ENCODE data around the gene CDH3.
A peak's percentile ranks its signal among the peaks of the same experiment; 100 is the strongest.
"Not testable (repeated sequence)": the region's sequence is repeated elsewhere in the genome, so short reads cannot be mapped to it uniquely, and the experiment has no call there.

Gene CDH3

GRCh38 chr16:68704232-68704867 lies 59.2 kb downstream of the CDH3 start:
- peak; percentile 72 to 87 for DNase-seq
- TF ChIP-seq GATA1 (IDR thresholded peaks at IDR 0.05; ENCODE audit: low read depth, low read length): no peak
- no peak for TF ChIP-seq POLR2A (IDR thresholded peaks at IDR 0.05; ENCODE audit: low read length)

- DNase-seq: peak; percentile 28 to 30
- TF ChIP-seq POLR2A (IDR thresholded peaks at IDR 0.05; ENCODE audit: low read length) (no peak), GATA1 (IDR thresholded peaks at IDR 0.05; ENCODE audit: low read depth, low read length) (no peak)
Observed at GRCh38 chr16:68707340-68708152, 62.4 kb downstream of the CDH3 start.

DNA sequence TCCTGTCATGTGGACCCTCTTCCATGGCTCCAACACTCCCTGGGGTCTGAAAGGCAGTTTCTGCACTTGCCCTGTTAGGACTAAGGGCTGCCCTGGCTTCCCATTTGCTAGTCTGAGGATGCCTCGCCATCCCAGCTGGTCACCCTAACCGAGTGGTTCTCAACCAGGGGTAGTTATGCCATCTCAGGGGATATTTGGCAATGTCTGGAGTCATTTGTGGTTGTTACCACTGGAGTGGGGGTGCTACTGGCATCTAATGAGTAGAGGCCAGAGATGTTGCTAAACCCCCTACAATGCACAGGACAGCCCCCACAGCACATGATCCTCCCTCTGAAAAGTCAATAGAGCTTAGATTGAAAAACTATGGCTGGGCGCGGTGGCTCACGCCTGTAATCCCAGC lies 65.1 kb downstream of the CDH3 start:
- TF ChIP-seq POLR2A (IDR thresholded peaks at IDR 0.05; ENCODE audit: low read length) (no peak), GATA1 (IDR thresholded peaks at IDR 0.05; ENCODE audit: low read depth, low read length) (no peak)
- no peak for DNase-seq

DNA sequence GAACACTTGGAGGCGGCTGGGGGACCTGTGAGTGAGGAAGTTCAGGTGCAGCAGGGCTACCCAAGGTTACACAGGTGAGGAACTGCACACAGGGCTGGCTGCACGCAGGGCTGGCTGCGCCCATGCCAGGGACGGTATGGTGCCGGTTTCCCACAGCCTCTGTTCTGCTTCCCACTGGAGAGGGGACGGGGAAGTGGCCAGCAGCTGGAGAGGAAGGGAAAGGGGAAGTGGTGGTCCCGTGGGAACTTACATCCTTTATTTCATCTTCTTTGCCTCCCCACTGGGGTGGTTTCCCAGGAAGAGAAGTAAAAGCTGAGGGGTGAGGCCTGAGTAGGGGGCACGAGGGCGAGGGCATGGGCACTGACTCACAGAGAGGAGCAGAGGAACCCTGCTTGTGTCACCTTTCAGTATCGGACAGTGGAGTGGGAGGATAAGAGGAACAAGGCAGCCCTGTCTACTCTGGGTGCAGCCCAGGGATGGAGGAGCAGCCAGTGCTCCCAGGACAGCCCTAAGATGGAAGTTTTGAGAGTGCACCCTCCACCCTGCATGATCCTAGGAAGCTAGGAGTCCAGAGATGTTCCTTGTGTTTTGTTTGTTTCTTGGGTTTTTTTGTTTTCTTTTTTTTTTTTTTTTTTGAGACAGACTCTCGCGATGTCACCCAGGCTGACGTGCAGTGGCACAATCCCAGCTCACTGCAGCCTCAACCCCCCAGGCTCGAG lies 66.5 kb downstream of the CDH3 start:
- no peak for TF ChIP-seq POLR2A (IDR thresholded peaks at IDR 0.05; ENCODE audit: low read length)
- no peak for TF ChIP-seq GATA1 (IDR thresholded peaks at IDR 0.05; ENCODE audit: low read depth, low read length)
- DNase-seq: no peak

GRCh38 chr16:68713361-68713760 lies 68.3 kb downstream of the CDH3 start:
- no peak for DNase-seq
- TF ChIP-seq POLR2A (IDR thresholded peaks at IDR 0.05; ENCODE audit: low read length) (no peak), GATA1 (IDR thresholded peaks at IDR 0.05; ENCODE audit: low read depth, low read length) (no peak)

DNA sequence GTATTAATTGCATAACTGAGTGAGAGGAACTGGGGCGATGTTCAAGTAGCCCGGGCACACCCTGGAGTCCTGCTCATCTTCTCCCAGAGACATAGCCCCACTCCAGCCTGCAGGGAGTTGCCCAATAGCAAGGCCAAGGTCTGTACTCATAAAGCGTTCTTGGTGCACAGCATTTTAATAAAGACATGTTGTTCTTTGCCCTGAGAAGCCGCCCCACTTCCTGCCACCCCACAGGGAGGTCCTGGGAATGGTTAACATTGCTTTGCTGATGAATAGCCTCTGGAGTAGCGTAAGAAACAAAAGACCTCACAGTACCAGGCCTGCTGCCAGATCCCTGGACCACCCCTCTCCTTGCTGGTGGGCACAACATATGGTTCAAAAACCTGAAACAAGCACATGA lies 70.4 kb downstream of the CDH3 start:
- DNase-seq: no peak

GRCh38 chr16:68716516-68716915 lies 71.4 kb downstream of the CDH3 start:
- not testable (repeated sequence) for DNase-seq

More for the DNA sequence above, 70.4 kb downstream of the CDH3 start:
- no peak for TF ChIP-seq GATA1 (IDR thresholded peaks at IDR 0.05; ENCODE audit: low read depth, low read length)
- no peak for TF ChIP-seq POLR2A (IDR thresholded peaks at IDR 0.05; ENCODE audit: low read length)

- DNase-seq: no peak
Observed at GRCh38 chr16:68717684-68718083, 72.6 kb downstream of the CDH3 start.

DNA sequence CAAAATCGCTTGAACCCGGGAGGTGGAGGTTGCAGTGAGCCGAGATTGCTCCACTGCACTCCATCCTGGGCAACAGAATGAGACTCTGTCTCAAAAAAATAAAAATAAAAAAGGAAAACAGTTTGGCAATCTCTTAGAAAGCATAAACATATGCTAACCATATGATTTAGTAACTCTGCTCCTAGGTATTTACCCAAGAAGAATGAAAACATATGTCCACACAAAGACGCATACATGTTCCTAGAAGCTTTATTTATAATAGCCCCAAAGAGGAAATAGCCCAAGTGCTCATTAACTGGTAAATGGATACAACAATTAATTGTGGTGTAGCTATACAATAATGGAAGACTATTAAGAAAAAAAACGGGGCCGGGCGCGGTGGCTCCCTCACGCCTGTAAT lies 73.5 kb downstream of the CDH3 start:
- DNase-seq: no peak
- no peak for TF ChIP-seq GATA1 (IDR thresholded peaks at IDR 0.05; ENCODE audit: low read depth, low read length)
- no peak for TF ChIP-seq POLR2A (IDR thresholded peaks at IDR 0.05; ENCODE audit: low read length)

More at GRCh38 chr16:68717684-68718083, 72.6 kb downstream of the CDH3 start:
- TF ChIP-seq POLR2A (IDR thresholded peaks at IDR 0.05; ENCODE audit: low read length): no peak
- no peak for TF ChIP-seq GATA1 (IDR thresholded peaks at IDR 0.05; ENCODE audit: low read depth, low read length)

DNA sequence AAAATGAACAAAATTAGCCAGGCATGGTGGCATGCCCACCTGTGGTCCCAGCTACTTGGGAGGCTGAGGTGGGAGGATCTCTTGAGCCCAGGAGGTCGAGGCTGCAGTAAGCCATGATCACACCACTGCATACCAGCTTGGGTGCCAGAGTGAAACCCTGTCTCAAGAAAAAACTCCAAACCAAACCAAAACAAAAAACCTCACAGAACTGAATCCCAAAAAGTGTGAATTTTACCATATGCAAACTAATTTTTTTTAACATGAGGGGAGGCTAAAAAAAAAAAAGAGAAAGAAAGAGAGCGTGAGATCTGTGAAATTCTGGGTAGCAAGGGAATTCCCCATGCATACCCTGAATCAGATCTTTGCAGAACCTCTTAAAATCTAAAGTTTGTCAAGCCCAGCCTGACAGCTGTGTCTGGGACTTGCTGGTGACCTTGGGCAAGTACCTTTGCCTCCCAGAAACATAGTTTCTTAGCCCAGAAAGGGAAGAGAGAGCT lies 74.9 kb downstream of the CDH3 start:
- no peak for TF ChIP-seq POLR2A (IDR thresholded peaks at IDR 0.05; ENCODE audit: low read length)
- no peak for TF ChIP-seq GATA1 (IDR thresholded peaks at IDR 0.05; ENCODE audit: low read depth, low read length)
- DNase-seq: no peak

DNA sequence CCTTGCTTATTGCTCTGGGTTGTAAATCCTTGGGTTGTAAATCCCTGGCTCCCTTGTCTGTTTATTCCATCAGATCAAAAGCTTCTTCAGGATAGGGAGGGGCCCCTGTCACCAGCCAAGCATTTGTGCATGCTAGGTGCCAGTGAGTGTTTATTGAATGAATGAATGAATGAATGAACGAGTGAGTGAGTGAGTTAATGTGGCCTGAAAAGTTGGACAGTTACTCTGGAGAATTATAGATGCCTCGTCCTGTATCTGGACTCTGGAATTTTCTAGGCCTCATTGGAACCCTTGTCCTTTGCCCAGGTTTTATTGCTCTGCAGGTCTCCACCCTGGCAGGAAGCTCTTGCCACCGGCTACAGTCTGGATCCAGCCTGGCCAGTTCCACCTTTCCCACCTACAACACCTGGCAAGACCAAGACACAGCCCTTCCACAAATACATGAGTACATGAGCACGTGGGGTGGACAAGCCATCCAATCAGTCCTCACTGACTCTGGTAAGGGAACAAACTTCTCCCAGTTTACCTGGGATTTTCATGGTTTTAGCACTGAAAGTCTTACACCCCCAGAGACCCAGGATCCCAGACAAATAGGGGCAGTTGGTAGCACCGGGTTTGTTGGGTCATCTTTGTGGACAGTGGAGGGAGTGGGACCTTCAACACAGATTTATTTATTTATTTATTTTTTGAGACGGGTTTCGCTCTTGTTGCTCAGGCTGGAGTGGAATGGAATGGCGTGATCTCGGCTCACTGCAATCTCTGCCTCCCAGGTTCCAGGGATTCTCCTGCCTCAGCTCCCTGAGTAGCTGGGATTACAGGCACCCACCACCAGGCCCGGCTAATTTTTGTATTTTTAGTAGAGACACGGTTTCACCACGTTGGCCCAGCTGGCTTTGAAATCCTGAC lies 77.3 kb downstream of the CDH3 start:
- no peak for DNase-seq
- TF ChIP-seq POLR2A (IDR thresholded peaks at IDR 0.05; ENCODE audit: low read length) (no peak), GATA1 (IDR thresholded peaks at IDR 0.05; ENCODE audit: low read depth, low read length) (no peak)

DNA sequence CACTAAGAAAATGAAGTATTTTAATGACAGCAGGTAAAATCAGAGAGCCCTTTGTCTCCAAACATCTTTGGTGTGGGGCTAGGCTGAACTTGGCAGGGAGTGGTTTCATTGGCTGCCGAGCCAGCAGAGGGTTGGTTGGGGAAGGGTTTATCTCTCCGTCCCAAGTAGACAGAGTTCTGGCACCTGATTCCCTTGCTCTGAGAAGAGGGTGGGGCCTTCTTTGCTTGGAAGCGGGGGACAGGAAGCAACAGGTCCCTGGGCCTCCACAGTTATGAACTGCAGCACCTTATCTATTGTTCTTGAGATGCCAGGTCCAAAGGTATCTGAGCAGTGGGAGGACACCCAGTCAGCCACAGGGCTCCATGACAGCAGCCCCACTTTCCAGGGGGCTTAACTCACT lies 79.7 kb downstream of the CDH3 start:
- peak; percentile 82 to 88 for DNase-seq
- TF ChIP-seq GATA1 (IDR thresholded peaks at IDR 0.05; ENCODE audit: low read depth, low read length): no peak
- no peak for TF ChIP-seq POLR2A (IDR thresholded peaks at IDR 0.05; ENCODE audit: low read length)

GRCh38 chr16:68728523-68728922 lies 83.4 kb downstream of the CDH3 start:
- DNase-seq: peak in 1 of 2 experiments; percentile 15
- TF ChIP-seq GATA1 (IDR thresholded peaks at IDR 0.05; ENCODE audit: low read depth, low read length): no peak
- TF ChIP-seq POLR2A (IDR thresholded peaks at IDR 0.05; ENCODE audit: low read length): no peak
